Stomach smooth muscle (tissue), 2 donors: Measurements from ENCODE around the gene MIOS.

ENCODE experiments used
- H3K27ac ChIP-seq: one replicate; pipeline ENCODE4 v1.7.0; 2013; ENCODE audit warnings: mild to moderate bottlenecking, low read length, inconsistent platforms
- H3K27me3 ChIP-seq, 2 donors: one replicate each; pipeline ENCODE4 v1.7.0; 2013; ENCODE audit warnings: low read length in 2 of 2; ENCODE audit not compliant: insufficient read depth in 2 of 2, control insufficient read depth in 1 of 2
- H3K36me3 ChIP-seq, 2 donors: one replicate each; pipeline ENCODE4 v1.7.0; 2013; ENCODE audit warnings: low read length in 2 of 2; ENCODE audit not compliant: control insufficient read depth in 2 of 2, insufficient read depth in 2 of 2
- H3K4me1 ChIP-seq: one replicate; pipeline ENCODE4 v1.7.0; 2013; ENCODE audit warnings: low read length; ENCODE audit not compliant: control insufficient read depth, insufficient read depth
- H3K4me3 ChIP-seq, 2 donors: one replicate each; pipeline ENCODE4 v1.7.0; 2013; ENCODE audit warnings: low read length in 2 of 2
- H3K9ac ChIP-seq, 2 donors: one replicate each; pipeline ENCODE4 v1.7.0; 2013; ENCODE audit warnings: low read length in 2 of 2, mild to moderate bottlenecking in 1 of 2
- H3K9me3 ChIP-seq, 2 donors: one replicate each; pipeline ENCODE4 v1.7.0; 2013; ENCODE audit warnings: low read length in 2 of 2; ENCODE audit not compliant: control insufficient read depth in 2 of 2
- donor health status: healthy.
- donor health status: Pancreatic carcinoma.

The MIOS gene

GRCh38 chr7:7535691-7536090 lies 31.0 kb upstream of the MIOS start, which contains the start of gene COL28A1:
COL28A1 (minus strand) TSS chr7:7535873; CDS start chr7:7532875, 2,998 bp downstream.
- H3K9me3 ChIP-seq: no peaks in the 10 kb centered on the region
- no peaks in the 10 kb centered on the region for H3K36me3 ChIP-seq
- H3K4me3 ChIP-seq: no peak within 1 kb of the TSS
- H3K27me3 ChIP-seq: peaks cover 0 to 3% of the 10 kb centered on the region in 2 donors
- H3K27ac ChIP-seq: no peak within 1 kb of the TSS
- H3K9ac ChIP-seq: no peak within 1 kb of the TSS
- no peaks in the 10 kb centered on the region for H3K4me1 ChIP-seq

GRCh38 chr7:7536396-7537019 lies 30.2 kb upstream of the MIOS start:
- H3K4me1 ChIP-seq: no peaks in the 10 kb centered on the region
- no peak overlapping the region for H3K27ac ChIP-seq
- peaks cover 0 to 3% of the 10 kb centered on the region in 2 donors for H3K27me3 ChIP-seq

GRCh38 chr7:7537711-7538110 lies 29.0 kb upstream of the MIOS start:
- H3K27me3 ChIP-seq: peaks cover 0 to 3% of the 10 kb centered on the region in 2 donors
- H3K9me3 ChIP-seq: no peaks in the 10 kb centered on the region
- no peaks in the 10 kb centered on the region for H3K4me1 ChIP-seq
- H3K27ac ChIP-seq: no peak overlapping the region
- H3K36me3 ChIP-seq: no peaks in the 10 kb centered on the region
- H3K9ac ChIP-seq: no peak overlapping the region
- no peak overlapping the region for H3K4me3 ChIP-seq

More at GRCh38 chr7:7536396-7537019, 30.2 kb upstream of the MIOS start:
- Histone ChIP-seq H3K9ac (no peak overlapping the region), H3K4me3 (no peak overlapping the region), H3K9me3 (no peaks in the 10 kb centered on the region), H3K36me3 (no peaks in the 10 kb centered on the region)

- Histone ChIP-seq H3K27ac (no peak overlapping the region), H3K4me3 (no peak overlapping the region), H3K27me3 (peaks cover 0 to 3% of the 10 kb centered on the region in 2 donors), H3K9ac (no peak overlapping the region), H3K4me1 (no peaks in the 10 kb centered on the region), H3K9me3 (no peaks in the 10 kb centered on the region), H3K36me3 (no peaks in the 10 kb centered on the region)
Measured at GRCh38 chr7:7539152-7539551, 27.5 kb upstream of the MIOS start.

- peaks cover 0 to 3% of the 10 kb centered on the region in 2 donors for H3K27me3 ChIP-seq
Measured at GRCh38 chr7:7539711-7540110, 27.0 kb upstream of the MIOS start.

GRCh38 chr7:7542251-7542835 lies 24.3 kb upstream of the MIOS start:
- Histone ChIP-seq H3K27ac (no peak overlapping the region), H3K9me3 (no peaks in the 10 kb centered on the region), H3K27me3 (no peaks in the 10 kb centered on the region), H3K36me3 (no peaks in the 10 kb centered on the region), H3K9ac (no peak overlapping the region), H3K4me3 (no peak overlapping the region), H3K4me1 (no peaks in the 10 kb centered on the region)

More at GRCh38 chr7:7539711-7540110, 27.0 kb upstream of the MIOS start:
- no peaks in the 10 kb centered on the region for H3K4me1 ChIP-seq
- H3K27ac ChIP-seq: no peak overlapping the region
- no peak overlapping the region for H3K4me3 ChIP-seq
- H3K9ac ChIP-seq: no peak overlapping the region
- no peaks in the 10 kb centered on the region for H3K9me3 ChIP-seq
- H3K36me3 ChIP-seq: no peaks in the 10 kb centered on the region

- H3K4me1 ChIP-seq: no peaks in the 10 kb centered on the region
- no peaks in the 10 kb centered on the region for H3K36me3 ChIP-seq
- no peak overlapping the region for H3K9ac ChIP-seq
- H3K9me3 ChIP-seq: no peaks in the 10 kb centered on the region
- no peak overlapping the region for H3K27ac ChIP-seq
- no peaks in the 10 kb centered on the region for H3K27me3 ChIP-seq
- no peak overlapping the region for H3K4me3 ChIP-seq
Measured at GRCh38 chr7:7548407-7548806, 18.3 kb upstream of the MIOS start.

- Histone ChIP-seq H3K36me3 (no peaks in the 10 kb centered on the region), H3K9ac (no peak overlapping the region), H3K27ac (no peak overlapping the region), H3K4me3 (no peak overlapping the region), H3K4me1 (no peaks in the 10 kb centered on the region), H3K9me3 (no peaks in the 10 kb centered on the region), H3K27me3 (no peaks in the 10 kb centered on the region)
Measured at GRCh38 chr7:7550663-7551062, 16.0 kb upstream of the MIOS start.

- Histone ChIP-seq H3K36me3 (no peaks in the 10 kb centered on the region), H3K9me3 (no peaks in the 10 kb centered on the region), H3K4me3 (no peak overlapping the region), H3K27me3 (no peaks in the 10 kb centered on the region), H3K4me1 (no peaks in the 10 kb centered on the region), H3K27ac (no peak overlapping the region), H3K9ac (no peak overlapping the region)
Measured at GRCh38 chr7:7552199-7552598, 14.5 kb upstream of the MIOS start.

- Histone ChIP-seq H3K9me3 (no peaks in the 10 kb centered on the region), H3K36me3 (no peaks in the 10 kb centered on the region), H3K4me3 (no peak overlapping the region), H3K27me3 (no peaks in the 10 kb centered on the region), H3K27ac (no peak overlapping the region), H3K9ac (no peak overlapping the region), H3K4me1 (no peaks in the 10 kb centered on the region)
Measured at GRCh38 chr7:7553386-7553785, 13.3 kb upstream of the MIOS start.

GRCh38 chr7:7554021-7554432 lies 12.7 kb upstream of the MIOS start:
- no peaks in the 10 kb centered on the region for H3K36me3 ChIP-seq
- H3K9me3 ChIP-seq: no peaks in the 10 kb centered on the region
- H3K27ac ChIP-seq: no peak overlapping the region
- H3K9ac ChIP-seq: no peak overlapping the region
- H3K4me3 ChIP-seq: no peak overlapping the region
- H3K4me1 ChIP-seq: no peaks in the 10 kb centered on the region
- no peaks in the 10 kb centered on the region for H3K27me3 ChIP-seq
